Panc1 (cell line): ENCODE results near the gene INPP5D.

ENCODE experiments used
- CTCF ChIP-seq: fragments of 450-650 bp; IDR thresholded peaks from 2 replicates; pipeline ENCODE4 v1.5.1; 2017; ENCODE audit warnings: mild to moderate bottlenecking
- POLR2AphosphoS5 ChIP-seq: IDR thresholded peaks from 2 replicates; pipeline ENCODE4 v1.6.1; 2012; ENCODE audit warnings: mild to moderate bottlenecking, low read depth, low read length, moderate library complexity
- REST ChIP-seq, 2 experiments: IDR thresholded peaks; 2 replicates each; pipeline ENCODE4 v1.6.1; 2011 to 2012; ENCODE audit warnings: low read depth in 2 of 2, control low read depth in 1 of 2, low read length in 1 of 2, mild to moderate bottlenecking in 1 of 2, moderate library complexity in 1 of 2; ENCODE audit not compliant: insufficient read depth in 1 of 2
- TCF7L2 ChIP-seq: IDR thresholded peaks from 2 replicates; pipeline ENCODE4 v1.6.1; 2011; ENCODE audit warnings: mild to moderate bottlenecking, low read depth, low read length, inconsistent platforms

GRCh38 chr2:233072838-233073237 is 12.7 kb downstream of the INPP5D start:
- TF ChIP-seq CTCF (no peak), TCF7L2 (no peak), POLR2AphosphoS5 (no peak), REST (IDR thresholded peaks at IDR 0.05; ENCODE audit: insufficient read depth in 1 of 2, low read depth in 2 of 2, low read length in 1 of 2) (no peak)
